PC-9 (cell line): Measurements from ENCODE around the gene MBNL2. TPM values are rescaled to one million over a fixed set of nuclear protein-coding genes. Genes with fewer than 3 reads are reported as not detected.

ENCODE experiments used
- BruUV-seq: library from RNA; stranded (reverse); fragments of 400-500 nt; replicated peaks from 2 replicates; lab custom pipeline; 2021; lab: Mats Ljungman, UMichigan
- CTCF ChIA-PET: fragments of 300-600 bp; sonication (Branson Sonifier 250); formaldehyde crosslinking; loops from one replicate; lab custom pipeline; 2022; ENCODE audit warnings: antibody characterized with exemption; lab: Charles Lee
- POLR2A ChIA-PET: fragments of 300-600 bp; sonication (Branson Sonifier 250); formaldehyde crosslinking; loops from one replicate; lab custom pipeline; 2022; ENCODE audit warnings: antibody characterized with exemption; ENCODE audit not compliant: unreplicated experiment; lab: Charles Lee
- DNase-seq, 2 experiments: peaks; one replicate each; pipeline versions ENCODE4 v3.0.0 to v3.0.0-alpha.2; 2015 to 2022; ENCODE audit warnings: mixed read lengths in 1 of 2
- H2AFZ ChIP-seq: fragments of 200-600 bp; sonication (generic); 2 replicates; pipeline ENCODE4 v1.8.1; 2017; ENCODE audit warnings: antibody characterized with exemption
- H3F3A ChIP-seq: fragments of 200-600 bp; sonication (generic); 2 replicates; pipeline ENCODE4 v1.8.1; 2017; ENCODE audit warnings: antibody characterized with exemption, mild to moderate bottlenecking, low read depth; ENCODE audit not compliant: insufficient read depth
- H3K27ac ChIP-seq: fragments of 200-600 bp; sonication (generic); 2 replicates; pipeline ENCODE4 v1.6.1; 2016; ENCODE audit warnings: mixed run types
- H3K27me3 ChIP-seq: fragments of 200-600 bp; sonication (generic); 2 replicates; pipeline ENCODE4 v1.6.1; 2016; ENCODE audit warnings: low read depth, mixed run types; ENCODE audit not compliant: insufficient read depth
- H3K36me3 ChIP-seq: fragments of 200-600 bp; sonication (generic); 2 replicates; pipeline ENCODE4 v1.6.1; 2016; ENCODE audit warnings: low read depth, mixed run types
- H3K4me1 ChIP-seq: fragments of 200-600 bp; sonication (generic); replicated peaks from 2 replicates; pipeline ENCODE4 v1.6.1; 2016; ENCODE audit warnings: mixed run types; ENCODE audit not compliant: insufficient read depth
- H3K4me2 ChIP-seq: fragments of 200-600 bp; sonication (generic); 2 replicates; pipeline ENCODE4 v1.6.1; 2017; ENCODE audit warnings: mixed run types
- H3K4me3 ChIP-seq: fragments of 200-600 bp; sonication (generic); 2 replicates; pipeline ENCODE4 v1.6.1; 2016; ENCODE audit warnings: mixed run types
- H3K79me2 ChIP-seq: fragments of 200-600 bp; sonication (generic); 2 replicates; pipeline ENCODE4 v1.6.1; 2017; ENCODE audit warnings: low read depth, mixed run types
- H3K9me2 ChIP-seq: fragments of 200-600 bp; sonication (generic); 2 replicates; pipeline ENCODE4 v1.8.1; 2017; ENCODE audit warnings: mild to moderate bottlenecking; ENCODE audit not compliant: insufficient read depth
- H3K9me3 ChIP-seq: fragments of 200-600 bp; sonication (generic); 2 replicates; pipeline ENCODE4 v1.8.1; 2016; ENCODE audit warnings: low read depth; ENCODE audit not compliant: insufficient read depth
- H4K20me1 ChIP-seq: fragments of 200-600 bp; sonication (generic); 2 replicates; pipeline ENCODE4 v1.8.1; 2017; ENCODE audit not compliant: insufficient read depth
- EZH2 ChIP-seq: fragments of 200-600 bp; sonication (generic); IDR thresholded peaks from 2 replicates; pipeline ENCODE4 v1.8.0; 2017; ENCODE audit warnings: antibody characterized with exemption, low read depth
- intact Hi-C: fragments of 100-400 bp; cut with micrococcal nuclease; formaldehyde crosslinking; loops from one replicate; pipeline ENCODE4 v1.10.0; 2022; ENCODE audit not compliant: unreplicated experiment
- total RNA-seq: library from RNA; stranded (reverse); gene quantifications from 2 replicates; pipeline ENCODE4 v1.2.3, GENCODE V29; 2021
- TF ChIP-seq, protein P1 (sequence below): fragments of 200-600 bp; sonication (generic); conservative IDR thresholded peaks from 2 replicates; pipeline ENCODE4 v1.6.1; 2017; ENCODE audit warnings: mixed run types, antibody characterized with exemption, mild to moderate bottlenecking, moderate library complexity

The MBNL2 gene
- total RNA-seq, 1 experiment from 2014 or later: 91.3 TPM

DNA sequence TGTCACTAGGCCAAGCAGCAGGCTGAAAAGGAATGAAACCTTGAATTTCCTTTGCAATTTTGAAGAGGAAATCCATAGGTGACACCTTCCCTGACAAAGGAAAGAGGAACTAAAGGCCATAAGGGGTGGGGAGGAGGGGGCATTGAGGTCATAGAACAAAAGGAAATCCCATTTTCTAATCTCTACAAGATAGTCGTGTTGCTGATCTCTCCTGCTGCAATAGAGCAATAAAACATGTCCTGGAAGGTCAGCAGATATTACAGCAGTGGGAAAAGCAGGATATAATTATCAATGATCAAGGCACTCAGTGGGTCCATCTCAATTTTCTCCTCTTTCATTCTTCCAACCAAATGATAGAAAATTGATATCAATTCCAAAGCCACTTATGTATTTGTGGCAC lies 191.6 kb downstream of the MBNL2 start:
- ChIA-PET CTCF (no interaction called here), POLR2A (no interaction called here)
- no peaks in the 10 kb centered on the region for H3F3A ChIP-seq
- no peak overlapping the region for H3K4me2 ChIP-seq
- H2AFZ ChIP-seq: no peak overlapping the region
- BruUV-seq: no TSS peak
- H3K79me2 ChIP-seq: no peaks in the 10 kb centered on the region
- H4K20me1 ChIP-seq: no peaks in the 10 kb centered on the region
- H3K27ac ChIP-seq: no peak overlapping the region
- H3K4me3 ChIP-seq: no peak overlapping the region
- H3K4me1 ChIP-seq: no peaks in the 10 kb centered on the region
- DNase-seq: no peak
- no peaks in the 10 kb centered on the region for H3K9me2 ChIP-seq
- intact Hi-C loops: no loop called here
- TF ChIP-seq, protein P1, sequence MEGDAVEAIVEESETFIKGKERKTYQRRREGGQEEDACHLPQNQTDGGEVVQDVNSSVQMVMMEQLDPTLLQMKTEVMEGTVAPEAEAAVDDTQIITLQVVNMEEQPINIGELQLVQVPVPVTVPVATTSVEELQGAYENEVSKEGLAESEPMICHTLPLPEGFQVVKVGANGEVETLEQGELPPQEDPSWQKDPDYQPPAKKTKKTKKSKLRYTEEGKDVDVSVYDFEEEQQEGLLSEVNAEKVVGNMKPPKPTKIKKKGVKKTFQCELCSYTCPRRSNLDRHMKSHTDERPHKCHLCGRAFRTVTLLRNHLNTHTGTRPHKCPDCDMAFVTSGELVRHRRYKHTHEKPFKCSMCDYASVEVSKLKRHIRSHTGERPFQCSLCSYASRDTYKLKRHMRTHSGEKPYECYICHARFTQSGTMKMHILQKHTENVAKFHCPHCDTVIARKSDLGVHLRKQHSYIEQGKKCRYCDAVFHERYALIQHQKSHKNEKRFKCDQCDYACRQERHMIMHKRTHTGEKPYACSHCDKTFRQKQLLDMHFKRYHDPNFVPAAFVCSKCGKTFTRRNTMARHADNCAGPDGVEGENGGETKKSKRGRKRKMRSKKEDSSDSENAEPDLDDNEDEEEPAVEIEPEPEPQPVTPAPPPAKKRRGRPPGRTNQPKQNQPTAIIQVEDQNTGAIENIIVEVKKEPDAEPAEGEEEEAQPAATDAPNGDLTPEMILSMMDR: no peak
- TF ChIP-seq EZH2: no peak
- H3K27me3 ChIP-seq: no peaks in the 10 kb centered on the region
- no peaks in the 10 kb centered on the region for H3K9me3 ChIP-seq
- no peaks in the 10 kb centered on the region for H3K36me3 ChIP-seq

DNA sequence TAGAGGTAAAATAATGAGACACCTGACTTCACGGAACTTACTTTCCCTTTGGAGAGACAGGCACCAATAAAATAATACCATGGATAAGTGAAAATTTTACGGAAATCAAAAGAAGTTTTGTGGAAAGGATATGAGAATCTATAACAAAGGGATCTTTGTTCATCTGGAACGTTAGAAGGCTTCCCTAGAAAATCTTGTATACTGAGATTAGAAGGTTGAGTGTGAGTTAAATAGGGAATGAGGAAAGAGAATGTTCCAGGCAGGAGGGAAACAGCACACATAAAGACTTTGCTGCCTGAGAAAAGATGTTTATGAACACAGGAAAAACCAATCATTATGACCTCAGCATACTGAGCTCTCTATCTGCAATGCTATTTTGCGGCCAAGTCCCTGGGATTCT lies 192.3 kb downstream of the MBNL2 start:
- DNase-seq: no peak
- no peak overlapping the region for H3K27ac ChIP-seq
- H3K9me2 ChIP-seq: no peaks in the 10 kb centered on the region
- CTCF ChIA-PET: no interaction called here
- intact Hi-C loops: no loop called here
- no peak for TF ChIP-seq EZH2
- TF ChIP-seq, protein P1: no peak
- no peak overlapping the region for H2AFZ ChIP-seq
- H3K79me2 ChIP-seq: no peaks in the 10 kb centered on the region
- no peaks in the 10 kb centered on the region for H4K20me1 ChIP-seq
- H3K4me1 ChIP-seq: no peaks in the 10 kb centered on the region
- H3K27me3 ChIP-seq: no peaks in the 10 kb centered on the region
- no peaks in the 10 kb centered on the region for H3K36me3 ChIP-seq
- POLR2A ChIA-PET: no interaction called here
- H3F3A ChIP-seq: no peaks in the 10 kb centered on the region
- H3K4me2 ChIP-seq: no peak overlapping the region
- no peak overlapping the region for H3K4me3 ChIP-seq
- no TSS peak for BruUV-seq
- no peaks in the 10 kb centered on the region for H3K9me3 ChIP-seq

DNA sequence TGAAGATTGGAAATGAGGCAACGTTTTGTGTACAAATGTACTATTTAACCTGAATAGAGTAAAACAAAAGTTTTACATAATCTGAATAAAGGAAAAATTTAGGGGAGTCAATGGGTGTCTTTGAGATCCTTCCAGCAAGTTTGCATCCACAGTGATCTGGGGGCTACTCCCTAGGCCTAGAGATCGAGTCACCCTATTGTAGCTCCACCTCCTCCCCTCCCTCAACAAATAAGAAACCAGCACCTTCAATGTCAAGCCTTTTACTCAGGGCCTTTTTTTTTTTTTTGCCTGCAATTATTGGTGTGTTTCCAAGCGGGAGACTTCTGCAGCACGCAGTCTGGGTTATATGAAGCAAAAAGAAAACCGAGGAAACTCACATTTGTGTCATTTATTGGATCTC lies 195.6 kb downstream of the MBNL2 start:
- intact Hi-C loops: no loop called here
- POLR2A ChIA-PET: no interaction called here
- no peaks in the 10 kb centered on the region for H3K4me1 ChIP-seq
- H4K20me1 ChIP-seq: no peaks in the 10 kb centered on the region
- H3K36me3 ChIP-seq: no peaks in the 10 kb centered on the region
- H3K9me3 ChIP-seq: no peaks in the 10 kb centered on the region
- H3K9me2 ChIP-seq: no peaks in the 10 kb centered on the region
- no peak overlapping the region for H3K27ac ChIP-seq
- no peaks in the 10 kb centered on the region for H3K27me3 ChIP-seq
- no peaks in the 10 kb centered on the region for H3F3A ChIP-seq
- DNase-seq: no peak
- H3K4me3 ChIP-seq: no peak overlapping the region
- no peak for TF ChIP-seq EZH2
- TF ChIP-seq, protein P1: no peak
- no TSS peak for BruUV-seq
- no peak overlapping the region for H3K4me2 ChIP-seq
- CTCF ChIA-PET: no interaction called here
- H2AFZ ChIP-seq: no peak overlapping the region
- H3K79me2 ChIP-seq: no peaks in the 10 kb centered on the region
